ENCODE results near the gene PPP1R1C.

GRCh38 chr2:182113334-182113733, 127.7 kb downstream of the PPP1R1C start:
- TF ChIP-seq, protein P1, sequence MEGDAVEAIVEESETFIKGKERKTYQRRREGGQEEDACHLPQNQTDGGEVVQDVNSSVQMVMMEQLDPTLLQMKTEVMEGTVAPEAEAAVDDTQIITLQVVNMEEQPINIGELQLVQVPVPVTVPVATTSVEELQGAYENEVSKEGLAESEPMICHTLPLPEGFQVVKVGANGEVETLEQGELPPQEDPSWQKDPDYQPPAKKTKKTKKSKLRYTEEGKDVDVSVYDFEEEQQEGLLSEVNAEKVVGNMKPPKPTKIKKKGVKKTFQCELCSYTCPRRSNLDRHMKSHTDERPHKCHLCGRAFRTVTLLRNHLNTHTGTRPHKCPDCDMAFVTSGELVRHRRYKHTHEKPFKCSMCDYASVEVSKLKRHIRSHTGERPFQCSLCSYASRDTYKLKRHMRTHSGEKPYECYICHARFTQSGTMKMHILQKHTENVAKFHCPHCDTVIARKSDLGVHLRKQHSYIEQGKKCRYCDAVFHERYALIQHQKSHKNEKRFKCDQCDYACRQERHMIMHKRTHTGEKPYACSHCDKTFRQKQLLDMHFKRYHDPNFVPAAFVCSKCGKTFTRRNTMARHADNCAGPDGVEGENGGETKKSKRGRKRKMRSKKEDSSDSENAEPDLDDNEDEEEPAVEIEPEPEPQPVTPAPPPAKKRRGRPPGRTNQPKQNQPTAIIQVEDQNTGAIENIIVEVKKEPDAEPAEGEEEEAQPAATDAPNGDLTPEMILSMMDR (IDR thresholded peaks at IDR 0.05), result no peak
- no peak for TF ChIP-seq EP300 (IDR thresholded peaks at IDR 0.05; ENCODE audit: low read depth)
- no peak for TF ChIP-seq POLR2AphosphoS5 (IDR thresholded peaks at IDR 0.05)

All from transverse colon (tissue), 4 donors.